ENCODE measurements around the gene DENND1A. TPM values are rescaled to one million over a fixed set of nuclear protein-coding genes. Genes with fewer than 3 reads are reported as not detected.

Gene DENND1A
- total and polyA plus RNA-seq, 2 of the 13 experiments (the other 11 are each of a cell fraction or from before 2014, with no cell fraction given), result 14.8 to 30.1 TPM

- TF ChIP-seq ZFP36 (IDR thresholded peaks at IDR 0.05; ENCODE audit: borderline replicate concordance, low read depth, low read length, partially characterized antibody) (peak; percentile 27), FOSL2 (CRISPR knock-in tag; IDR thresholded peaks at IDR 0.05) (peak; percentile 49), ZNF280D (CRISPR knock-in tag; IDR thresholded peaks at IDR 0.05) (no peak), KDM1A (CRISPR knock-in tag; IDR thresholded peaks at IDR 0.05) (0 out of 2 replicates have a peak, but pooled peaks have one; percentile 38), ZNF7 (CRISPR knock-in tag; IDR thresholded peaks at IDR 0.05) (no peak), E2F2 (CRISPR knock-in tag; IDR thresholded peaks at IDR 0.05; ENCODE audit: borderline replicate concordance) (no peak), ZNF513 (CRISPR knock-in tag; conservative IDR thresholded peaks at IDR 0.05) (no peak), IKZF4 (CRISPR knock-in tag; IDR thresholded peaks at IDR 0.05; ENCODE audit: borderline replicate concordance, low read depth, not compliant biosample characterization) (no peak), ATF7 (IDR thresholded peaks at IDR 0.05) (peak; percentile 47), ATF7 (CRISPR knock-in tag; IDR thresholded peaks at IDR 0.05) (no peak), USF2 (IDR thresholded peaks at IDR 0.05; ENCODE audit: low read depth, low read length) (no peak), USF2 (CRISPR knock-in tag; IDR thresholded peaks at IDR 0.05; ENCODE audit: borderline replicate concordance) (no peak), HMGXB3 (CRISPR knock-in tag; IDR thresholded peaks at IDR 0.05; ENCODE audit: borderline replicate concordance) (no peak), ATF1 (CRISPR knock-in tag; IDR thresholded peaks at IDR 0.05) (no peak), MXD3 (CRISPR knock-in tag; IDR thresholded peaks at IDR 0.05) (no peak)
Measured at GRCh38 chr9:123338710-123339665, 590.9 kb downstream of the DENND1A start (continued).
